ENCODE data around the gene DPEP1.

DPEP1 gene

GRCh38 chr16:89599451-89599858 lies 14.0 kb upstream of the DPEP1 start:
- peak; percentile 49 to 61 for DNase-seq

- no peak for DNase-seq
Measured at GRCh38 chr16:89599902-89600301, 13.5 kb upstream of the DPEP1 start.

GRCh38 chr16:89600427-89600826 lies 13.0 kb upstream of the DPEP1 start:
- no peak for DNase-seq

- no peak for DNase-seq
Measured at GRCh38 chr16:89600956-89601355, 12.5 kb upstream of the DPEP1 start.

- DNase-seq, result no peak
Measured at GRCh38 chr16:89601906-89602272, 11.6 kb upstream of the DPEP1 start.

- peak; percentile 70 to 72 for DNase-seq
Measured at GRCh38 chr16:89602273-89602951, 11.0 kb upstream of the DPEP1 start.

GRCh38 chr16:89602952-89603590 lies 10.4 kb upstream of the DPEP1 start:
- no peak for DNase-seq

- DNase-seq, result no peak
Measured at GRCh38 chr16:89604764-89605163, 8.7 kb upstream of the DPEP1 start.

- DNase-seq, result no peak
Measured at GRCh38 chr16:89605186-89605970, 8.1 kb upstream of the DPEP1 start.

- DNase-seq, result no peak
Measured at GRCh38 chr16:89606006-89606405, 7.4 kb upstream of the DPEP1 start.

GRCh38 chr16:89607453-89607852 lies 6.0 kb upstream of the DPEP1 start:
- no peak for DNase-seq

- DNase-seq, result no peak
Measured at GRCh38 chr16:89607937-89608740, 5.3 kb upstream of the DPEP1 start.

GRCh38 chr16:89610108-89610453 lies 3.4 kb upstream of the DPEP1 start:
- no peak for DNase-seq

- DNase-seq, result no peak
Measured at GRCh38 chr16:89612415-89613166, 851 bp upstream of the DPEP1 start.

GRCh38 chr16:89613954-89614459 lies 565 bp downstream of the DPEP1 start:
- no peak for DNase-seq

GRCh38 chr16:89615176-89615575 lies 1.7 kb downstream of the DPEP1 start:
- no peak for DNase-seq

- peak; percentile 19 to 32 for DNase-seq
Measured at GRCh38 chr16:89615596-89616090, 2.2 kb downstream of the DPEP1 start.

GRCh38 chr16:89616623-89617022 lies 3.2 kb downstream of the DPEP1 start:
- no peak for DNase-seq

- DNase-seq, result no peak
Measured at GRCh38 chr16:89617036-89617435, 3.6 kb downstream of the DPEP1 start.

- DNase-seq, result no peak
Measured at GRCh38 chr16:89618109-89618998, 4.9 kb downstream of the DPEP1 start.

GRCh38 chr16:89619840-89620239 lies 6.4 kb downstream of the DPEP1 start:
- DNase-seq, result no peak

Data from activated CD4-positive, alpha-beta T cell treated with anti-CD3 and anti-CD28 coated beads, Interleukin-2, amount 50 U/mL, for 48 hours (primary cell).